ENCODE results near the gene ASMTL. TPM values are rescaled to one million over a fixed set of nuclear protein-coding genes. Genes with fewer than 3 reads are reported as not detected.

Gene ASMTL
- polyA plus RNA-seq, 1 donor (not counting 4 experiments of a cell fraction or from before 2014, with no cell fraction given) = 13.8 TPM

GRCh38 chrX:1417921-1418771 is 34.6 kb downstream of the ASMTL start:
- DNase-seq (ENCODE audit: low read depth, low spot score) (no peak), FAIRE-seq (no peak)
- no peak overlapping the region for H3K4me2 ChIP-seq (ENCODE audit: control insufficient read depth, extremely low read depth, insufficient read depth, low read depth, low read length)
- no peak overlapping the region for H2AFZ ChIP-seq (ENCODE audit: control insufficient read depth, low read length)
- H3K36me3 ChIP-seq (ENCODE audit: control insufficient read depth in 2 of 2, extremely low read depth in 1 of 2, insufficient read depth in 2 of 2, low read length in 2 of 2) = peaks cover 11 to 30% of the 10 kb centered on the region in 2 experiments
- H3K27ac ChIP-seq (ENCODE audit: control insufficient read depth, insufficient read depth, low read length) = no peak overlapping the region
- dilution Hi-C loops (cut with MboI; ENCODE audit: extremely low pct_ligation_motif_present, low sequenced_read_pairs) = no loop called here
- no peaks in the 10 kb centered on the region for H3K4me1 ChIP-seq (ENCODE audit: control insufficient read depth, extremely low read depth, insufficient read depth, low read length)
- no peaks in the 10 kb centered on the region for H4K20me1 ChIP-seq (ENCODE audit: control insufficient read depth, extremely low read depth, insufficient read depth, low read length)
- no peaks in the 10 kb centered on the region for H3K79me2 ChIP-seq (ENCODE audit: control insufficient read depth, insufficient read depth, low read length)
- no peaks in the 10 kb centered on the region for H3K27me3 ChIP-seq (ENCODE audit: control insufficient read depth, extremely low read depth, insufficient read depth, low read length)
- H3K9ac ChIP-seq (ENCODE audit: control insufficient read depth, extremely low read depth, insufficient read depth, low read length) = no peak overlapping the region
- H3K4me3 ChIP-seq (ENCODE audit: control insufficient read depth in 2 of 3, extremely low read depth in 1 of 3, insufficient read depth in 2 of 3, low read depth in 1 of 3, low read length in 3 of 3) = no peak overlapping the region
- TF ChIP-seq CTCF (optimal IDR thresholded peaks at IDR 0.05 in 1 of 3, IDR thresholded peaks at IDR 0.05 in 1 of 3, conservative IDR thresholded peaks at IDR 0.05 in 1 of 3; ENCODE audit: extremely low read depth in 1 of 3, insufficient read depth in 2 of 3, low read length in 3 of 3) = no peak
- TF ChIP-seq EZH2 (IDR thresholded peaks at IDR 0.05; ENCODE audit: low read length) = no peak
- H3K9me3 ChIP-seq (ENCODE audit: control insufficient read depth, low read depth, low read length) = peaks cover 14% of the 10 kb centered on the region
- no peaks in the 10 kb centered on the region for H3K9me1 ChIP-seq (ENCODE audit: control insufficient read depth, extremely low read depth, insufficient read depth, low read length)

- DNase-seq (ENCODE audit: low read depth, low spot score) (no peak), FAIRE-seq (no peak)
- TF ChIP-seq CTCF (optimal IDR thresholded peaks at IDR 0.05 in 1 of 3, IDR thresholded peaks at IDR 0.05 in 1 of 3, conservative IDR thresholded peaks at IDR 0.05 in 1 of 3; ENCODE audit: extremely low read depth in 1 of 3, insufficient read depth in 2 of 3, low read length in 3 of 3) (no peak), EZH2 (IDR thresholded peaks at IDR 0.05; ENCODE audit: low read length) (no peak)
- Histone ChIP-seq H3K4me2 (ENCODE audit: control insufficient read depth, extremely low read depth, insufficient read depth, low read depth, low read length) (no peak overlapping the region), H2AFZ (ENCODE audit: control insufficient read depth, low read length) (no peak overlapping the region), H3K9ac (ENCODE audit: control insufficient read depth, extremely low read depth, insufficient read depth, low read length) (no peak overlapping the region), H3K9me3 (ENCODE audit: control insufficient read depth, low read depth, low read length) (peaks cover 8% of the 10 kb centered on the region), H3K4me3 (ENCODE audit: control insufficient read depth in 2 of 3, extremely low read depth in 1 of 3, insufficient read depth in 2 of 3, low read depth in 1 of 3, low read length in 3 of 3) (no peak overlapping the region), H3K79me2 (ENCODE audit: control insufficient read depth, insufficient read depth, low read length) (no peaks in the 10 kb centered on the region), H3K27me3 (ENCODE audit: control insufficient read depth, extremely low read depth, insufficient read depth, low read length) (no peaks in the 10 kb centered on the region), H3K4me1 (ENCODE audit: control insufficient read depth, extremely low read depth, insufficient read depth, low read length) (no peaks in the 10 kb centered on the region), H3K9me1 (ENCODE audit: control insufficient read depth, extremely low read depth, insufficient read depth, low read length) (no peaks in the 10 kb centered on the region), H4K20me1 (ENCODE audit: control insufficient read depth, extremely low read depth, insufficient read depth, low read length) (no peaks in the 10 kb centered on the region), H3K36me3 (ENCODE audit: control insufficient read depth in 2 of 2, extremely low read depth in 1 of 2, insufficient read depth in 2 of 2, low read length in 2 of 2) (peaks cover 13 to 28% of the 10 kb centered on the region in 2 experiments), H3K27ac (ENCODE audit: control insufficient read depth, insufficient read depth, low read length) (no peak overlapping the region)
- dilution Hi-C loops (cut with MboI; ENCODE audit: extremely low pct_ligation_motif_present, low sequenced_read_pairs) = no loop called here
These were observed 35.5 kb downstream of the ASMTL start for GRCh38 chrX:1416965-1417760.
